Caki2 (cell line): ENCODE data around the gene STK17B. TPM values are rescaled to one million over a fixed set of nuclear protein-coding genes. Genes with fewer than 3 reads are reported as not detected.

Experiments used
- DNase-seq: peaks from one replicate; pipeline ENCODE4 v3.0.0-alpha.2; 2015; ENCODE audit warnings: low read depth
- in situ Hi-C: cut with HindIII; loops from 2 replicates; pipeline ENCODE4 v1.10.0; 2016; ENCODE audit warnings: low sequenced_read_pairs, low pct_unique_long_range_greater_than_20kb, mixed read lengths
- total RNA-seq: library from RNA; depleted of rRNA; stranded (reverse); fragments of >200 nt; shearing (Covaris generic); gene quantifications from 2 replicates; pipeline ENCODE4 v1.2.3, GENCODE V29; 2014; ENCODE audit warnings: low replicate concordance

STK17B gene
- total RNA-seq, 1 experiment from 2014 or later = 12.2 TPM

DNA sequence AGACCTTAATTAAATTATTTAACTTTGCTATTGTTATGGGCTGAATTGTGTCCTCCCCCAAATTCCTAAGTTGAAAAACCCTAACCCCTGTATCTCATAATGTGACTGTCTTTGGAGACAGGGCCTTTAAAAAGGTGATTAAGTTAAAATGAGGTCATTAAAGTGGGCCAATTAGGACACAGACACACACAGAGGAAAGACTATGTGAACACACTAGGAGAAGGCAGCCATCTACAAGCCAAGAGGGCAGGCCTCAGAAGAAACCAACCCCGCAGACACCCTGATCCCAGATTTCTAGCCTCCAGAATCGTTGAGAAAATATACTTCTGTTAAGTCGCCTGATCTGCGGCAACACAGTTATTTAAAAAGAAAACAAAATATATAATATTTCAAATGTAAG is 6.4 kb downstream of the STK17B start:
- in situ Hi-C loops = no loop called here

DNA sequence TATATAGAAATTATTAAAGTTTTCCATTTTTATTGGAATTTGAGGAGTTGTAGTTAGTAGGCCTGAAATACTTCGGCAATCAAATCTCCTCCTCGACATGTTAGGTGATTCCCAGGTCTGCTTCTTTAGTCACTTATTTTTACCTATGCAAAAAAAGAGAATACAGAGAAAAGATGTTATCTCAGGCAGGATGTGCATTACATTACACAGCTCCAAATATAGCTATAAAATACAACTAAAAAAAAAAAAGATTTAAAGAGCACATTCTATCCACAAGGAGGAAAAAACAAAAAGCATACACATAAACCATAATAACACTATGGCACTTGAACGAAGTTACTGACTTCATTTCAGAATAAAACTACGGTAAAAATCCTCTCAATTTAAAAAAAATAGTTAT is 8.1 kb downstream of the STK17B start:
- DNase-seq = no peak
- in situ Hi-C loops = no loop called here

More for the DNA sequence above, 6.4 kb downstream of the STK17B start:
- no peak for DNase-seq

DNA sequence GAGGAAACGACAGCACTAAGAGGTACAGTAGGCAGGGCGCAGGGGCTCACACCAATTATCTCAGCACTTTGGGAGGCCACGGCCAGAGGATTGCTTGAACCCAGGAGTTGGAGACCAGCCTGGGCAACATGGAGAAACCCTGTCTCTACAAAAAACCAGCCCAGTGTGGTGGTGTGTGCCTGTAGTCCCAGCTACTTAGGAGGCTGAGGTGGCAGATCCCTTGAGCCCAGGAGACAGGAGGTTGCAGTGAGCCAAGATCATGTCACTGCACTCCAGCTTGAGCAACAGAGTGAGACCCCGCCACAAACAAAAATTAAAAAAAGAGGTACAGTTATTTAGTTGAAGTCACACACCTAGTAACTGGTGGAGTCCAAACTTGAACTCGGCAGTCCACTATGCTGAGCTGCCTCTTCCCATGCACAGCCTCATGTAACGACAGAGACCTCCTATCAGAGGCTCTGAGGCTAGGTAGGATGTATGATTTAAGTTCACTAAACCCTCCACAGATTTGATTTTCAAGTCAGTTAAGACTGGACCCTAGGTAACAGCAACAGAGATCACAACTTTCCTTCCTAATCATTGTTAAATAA is 8.7 kb downstream of the STK17B start:
- in situ Hi-C loops = no loop called here

DNA sequence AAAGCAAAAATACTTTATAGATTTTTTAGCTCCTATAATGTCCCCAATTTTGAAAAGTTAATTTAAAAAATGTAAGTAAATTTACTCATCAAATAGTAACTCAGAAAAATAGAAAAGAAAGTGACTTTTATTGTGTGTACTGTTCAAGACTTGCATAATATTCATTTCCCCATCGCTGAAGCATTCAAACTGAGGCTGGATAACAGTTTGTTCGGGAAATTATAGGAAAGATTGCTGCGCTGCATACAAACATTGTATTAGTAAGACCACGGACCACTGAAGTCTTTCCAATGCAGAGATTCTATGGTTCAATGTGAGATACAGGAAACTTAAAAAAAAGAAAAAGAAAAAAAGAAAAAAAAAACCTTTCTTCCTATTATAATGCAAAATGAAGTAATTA is 10.4 kb downstream of the STK17B start:
- in situ Hi-C loops = no loop called here

More for the DNA sequence above, 8.7 kb downstream of the STK17B start:
- no peak for DNase-seq

DNA sequence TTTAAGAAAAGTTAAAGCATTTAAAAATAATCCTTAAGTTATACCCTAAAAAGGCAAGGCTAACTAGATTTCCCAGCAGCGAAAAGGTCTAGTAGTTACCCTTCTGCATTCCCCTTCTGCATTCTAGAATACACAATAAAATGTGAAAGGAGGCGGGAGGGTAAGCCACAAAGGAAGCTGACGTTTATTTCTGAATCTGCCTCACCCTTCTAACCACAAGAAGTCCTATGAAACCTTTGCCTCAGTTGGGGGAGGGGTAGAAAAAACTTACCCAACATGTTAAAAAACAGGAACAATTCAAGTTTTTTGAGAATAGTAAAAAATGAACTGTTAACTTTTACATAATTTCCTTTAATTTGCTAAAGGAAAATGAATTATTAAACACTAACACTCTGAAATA is 11.3 kb downstream of the STK17B start:
- DNase-seq = peak; percentile 54
- in situ Hi-C loops = no loop called here

More for the DNA sequence above, 10.4 kb downstream of the STK17B start:
- no peak for DNase-seq

DNA sequence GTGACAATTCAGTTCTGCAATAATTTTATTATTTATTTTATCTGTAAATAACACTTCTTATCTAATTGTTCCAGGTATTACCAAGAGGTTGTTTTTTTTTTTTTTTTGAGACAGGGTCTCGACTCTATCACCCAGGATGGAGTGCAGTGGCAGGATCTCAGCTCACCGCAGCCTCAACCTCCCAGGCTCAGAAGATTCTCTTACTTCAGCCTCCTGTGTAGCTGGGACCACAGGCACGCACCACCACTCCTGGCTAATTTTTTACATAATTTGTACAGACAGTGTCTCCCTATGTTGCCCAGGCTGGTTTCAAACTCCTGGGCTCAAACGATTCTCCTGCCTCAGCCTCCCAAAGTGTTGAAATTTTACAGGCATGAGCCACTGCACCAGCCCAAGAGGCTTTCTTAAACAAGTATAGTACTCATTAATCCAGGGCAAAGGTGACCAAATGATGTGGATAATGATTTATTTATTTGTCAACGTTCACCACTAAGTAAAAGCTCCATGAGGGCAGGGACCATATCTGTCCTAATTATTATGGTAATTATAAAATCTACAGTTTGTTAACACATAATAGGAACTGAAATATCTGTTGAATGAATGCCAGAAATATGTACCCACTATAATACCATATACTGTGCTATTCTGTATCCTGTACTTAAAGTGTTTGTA is 12.0 kb downstream of the STK17B start:
- in situ Hi-C loops = no loop called here

DNA sequence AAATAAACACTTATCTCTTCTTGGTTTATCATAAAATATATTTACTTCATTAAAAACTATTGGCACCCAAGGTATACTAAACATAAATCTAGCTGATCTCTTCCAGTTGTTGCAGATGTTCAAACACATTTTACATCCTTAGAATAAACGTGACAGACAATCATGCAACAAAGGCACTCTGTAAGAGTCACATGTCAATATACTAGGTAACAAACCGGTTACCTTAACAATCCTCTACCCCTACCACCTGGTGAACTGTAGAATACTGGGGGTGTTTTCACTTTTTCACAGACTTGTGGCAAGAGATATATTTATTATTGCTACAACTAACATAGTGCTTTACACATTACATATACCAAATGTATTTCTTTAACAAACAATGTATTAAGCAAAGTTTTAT is 15.8 kb downstream of the STK17B start:
- in situ Hi-C loops = no loop called here

More for the DNA sequence above, 12.0 kb downstream of the STK17B start:
- no peak for DNase-seq

DNA sequence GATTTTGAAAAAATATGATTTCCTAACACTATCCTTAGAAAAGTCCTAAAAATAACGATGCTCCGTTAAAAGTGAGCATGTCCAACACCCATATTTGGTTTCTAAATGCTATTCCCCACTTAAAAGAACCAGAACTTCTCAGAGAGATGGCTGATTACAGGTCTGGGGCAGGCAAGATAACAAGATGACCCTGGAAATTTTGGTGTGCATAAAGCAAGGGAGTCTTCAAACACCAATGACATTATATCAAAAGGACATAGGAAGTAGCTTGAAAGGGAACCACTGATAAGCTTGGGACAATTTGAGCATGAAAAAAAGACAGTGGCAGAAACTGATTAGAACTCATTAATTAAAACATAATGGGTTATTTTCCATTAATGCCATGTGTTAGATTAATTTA is 17.9 kb downstream of the STK17B start:
- in situ Hi-C loops = no loop called here

More for the DNA sequence above, 15.8 kb downstream of the STK17B start:
- DNase-seq = no peak

DNA sequence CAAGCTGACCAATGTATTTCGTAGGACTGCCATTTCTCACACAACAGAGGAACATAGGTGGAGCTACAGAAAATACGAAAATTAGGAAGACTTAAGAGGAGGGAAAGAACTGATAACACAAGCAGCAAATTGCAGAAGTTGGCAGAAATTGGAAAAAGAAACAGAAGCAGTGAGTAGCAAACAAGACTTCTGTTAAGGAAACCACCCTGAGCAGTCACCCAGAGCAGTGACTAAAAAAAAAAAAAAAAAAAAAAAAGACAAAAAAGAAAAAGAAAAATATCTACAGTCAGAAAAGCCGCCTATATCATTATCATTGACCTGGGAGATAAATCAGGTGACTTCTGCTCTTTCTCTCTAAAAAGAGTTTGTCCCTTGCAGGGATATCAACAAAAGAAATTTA is 21.4 kb downstream of the STK17B start:
- in situ Hi-C loops = no loop called here

More for the DNA sequence above, 17.9 kb downstream of the STK17B start:
- DNase-seq = no peak

DNA sequence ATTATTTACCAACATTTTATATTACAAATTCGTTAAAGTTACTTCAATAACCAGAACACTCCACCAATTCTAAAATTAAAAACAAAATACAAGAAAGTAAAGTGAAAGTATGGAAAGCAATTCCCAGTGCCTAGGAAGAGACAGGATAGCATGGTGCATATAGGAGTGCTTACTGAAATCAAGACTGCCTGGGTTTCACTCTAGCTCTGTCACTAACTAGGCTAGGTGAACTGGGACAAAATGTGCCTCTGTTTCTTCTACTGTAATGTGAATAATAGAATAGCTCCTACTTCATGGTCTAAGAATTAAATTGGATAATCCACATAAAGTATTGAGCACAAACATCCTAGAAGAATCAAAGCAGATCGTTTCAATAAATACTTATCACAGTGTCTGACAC is 22.6 kb downstream of the STK17B start:
- no peak for DNase-seq
- in situ Hi-C loops = no loop called here

More for the DNA sequence above, 21.4 kb downstream of the STK17B start:
- no peak for DNase-seq

DNA sequence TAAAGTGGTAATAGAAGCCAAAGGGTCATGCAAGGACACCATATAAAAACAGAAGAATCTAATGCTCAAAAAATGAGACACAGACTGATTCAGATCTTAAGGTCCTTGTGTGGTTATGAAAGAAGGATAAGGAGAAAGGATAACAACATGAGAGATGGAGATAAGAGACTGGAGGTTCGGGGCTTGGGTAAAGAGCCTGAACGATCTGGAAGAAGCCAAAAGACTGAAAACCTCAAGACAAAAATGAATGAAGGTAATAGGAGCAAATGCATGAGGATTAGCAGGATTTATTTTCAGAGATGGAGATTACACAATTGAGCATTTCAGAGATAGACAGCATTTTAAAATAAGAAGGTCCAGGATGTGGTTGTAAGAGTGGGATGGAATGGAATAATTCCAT is 26.1 kb downstream of the STK17B start:
- in situ Hi-C loops = no loop called here

DNA sequence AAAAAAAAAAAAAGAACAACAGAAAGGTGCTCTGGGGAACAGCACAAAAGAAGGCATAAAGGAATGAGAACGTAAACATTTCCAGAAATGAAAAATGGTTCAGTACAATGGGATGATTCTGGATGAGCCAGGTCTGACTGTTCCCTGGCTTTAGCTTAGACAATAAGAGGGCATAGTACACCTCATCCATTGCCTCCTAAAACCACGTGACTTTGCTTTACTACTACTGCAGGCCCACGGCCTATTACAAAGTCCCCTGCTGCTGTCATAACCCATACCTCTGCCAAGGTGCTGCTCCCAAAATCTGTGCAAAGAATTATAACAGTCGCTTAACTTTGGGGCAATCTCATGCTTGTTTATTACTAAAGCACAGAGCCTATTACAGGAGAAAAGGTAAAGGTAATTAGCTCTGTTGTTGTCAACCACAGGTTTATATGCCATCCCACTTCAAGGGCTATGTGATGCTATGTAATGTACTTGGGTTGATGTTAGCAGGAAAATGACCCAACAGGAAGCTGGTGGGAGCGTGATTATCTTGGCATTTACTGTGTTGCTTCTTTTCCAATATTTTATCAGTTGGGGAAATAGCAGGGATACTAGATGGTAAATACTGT is 26.8 kb downstream of the STK17B start:
- in situ Hi-C loops = no loop called here
- DNase-seq = no peak

More for the DNA sequence above, 26.1 kb downstream of the STK17B start:
- no peak for DNase-seq

DNA sequence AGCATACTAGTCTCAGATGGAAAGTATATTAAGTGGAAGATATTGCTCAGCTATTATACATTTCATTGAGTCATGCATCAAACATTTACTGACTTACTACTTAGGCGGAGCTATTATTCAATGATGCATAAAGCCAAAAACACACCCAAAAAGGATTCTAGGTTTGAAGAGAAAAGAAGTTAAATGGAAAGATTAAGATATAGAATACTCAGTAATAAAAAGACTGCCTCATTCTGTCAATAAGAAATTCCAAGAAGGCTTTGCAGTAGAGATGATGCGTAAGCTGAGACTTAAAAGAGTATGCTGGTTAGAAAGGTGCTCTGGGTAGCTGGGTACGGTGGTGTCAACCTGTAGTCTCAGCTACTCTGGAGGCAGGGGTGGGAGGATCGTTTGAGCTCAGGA is 27.6 kb downstream of the STK17B start:
- DNase-seq = peak; percentile 22
- in situ Hi-C loops = no loop called here

DNA sequence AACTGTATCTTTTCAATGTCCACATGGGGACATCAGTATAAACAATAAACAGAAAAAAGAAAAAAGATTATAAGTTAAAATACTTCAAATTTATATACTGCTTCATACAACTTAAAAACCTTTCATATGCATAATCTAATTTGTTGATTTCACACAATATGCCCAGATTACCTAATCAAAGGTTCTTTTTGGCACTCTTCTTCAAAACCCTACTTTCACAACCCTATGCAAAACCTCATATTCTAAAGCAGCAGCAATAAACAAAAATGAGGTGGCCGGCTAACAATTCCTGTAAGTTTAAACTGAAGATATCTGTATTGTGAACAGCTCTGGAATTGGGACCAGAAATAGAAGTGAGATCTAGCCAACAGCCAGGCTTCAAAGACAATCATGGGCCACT is 28.6 kb downstream of the STK17B start:
- in situ Hi-C loops = no loop called here
- DNase-seq = no peak

DNA sequence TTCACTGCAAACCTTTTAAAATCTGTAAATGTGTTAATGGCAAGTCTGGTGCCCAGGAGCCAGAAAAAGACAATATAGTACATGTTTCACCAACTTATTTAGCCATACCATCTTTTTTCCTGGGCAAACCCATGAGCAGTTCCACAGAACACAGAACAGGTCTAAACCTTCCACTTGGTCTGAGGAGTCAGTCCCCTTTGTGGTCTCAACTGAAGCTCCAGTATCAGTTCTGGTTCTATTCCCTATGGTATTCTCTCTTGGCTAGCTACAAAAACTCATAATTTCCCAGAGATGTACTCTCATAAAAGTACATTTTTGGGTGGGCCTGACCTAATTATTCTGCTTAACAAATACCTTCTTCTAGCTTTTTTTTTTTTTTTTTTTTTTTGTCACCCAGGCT is 31.2 kb downstream of the STK17B start:
- DNase-seq = no peak
- in situ Hi-C loops = no loop called here

DNA sequence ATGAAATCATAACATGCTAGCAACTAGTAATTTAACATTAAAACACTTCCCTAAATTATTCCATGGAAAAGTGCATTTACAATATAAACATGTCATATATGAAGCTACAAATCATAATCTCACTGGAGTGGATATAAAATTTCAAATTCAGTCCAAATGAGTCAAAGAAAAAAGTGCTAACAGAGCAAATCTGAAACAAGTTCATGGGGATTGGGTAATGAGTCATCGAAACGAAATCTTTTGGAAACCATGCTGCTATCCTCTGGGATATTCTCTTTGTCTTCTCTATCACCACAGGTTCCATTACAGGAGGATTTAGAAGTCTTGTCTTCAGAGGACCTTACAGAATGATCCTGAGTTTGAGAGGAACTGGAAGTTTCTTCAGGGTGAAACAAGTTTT is 34.1 kb downstream of the STK17B start:
- in situ Hi-C loops = no loop called here

DNA sequence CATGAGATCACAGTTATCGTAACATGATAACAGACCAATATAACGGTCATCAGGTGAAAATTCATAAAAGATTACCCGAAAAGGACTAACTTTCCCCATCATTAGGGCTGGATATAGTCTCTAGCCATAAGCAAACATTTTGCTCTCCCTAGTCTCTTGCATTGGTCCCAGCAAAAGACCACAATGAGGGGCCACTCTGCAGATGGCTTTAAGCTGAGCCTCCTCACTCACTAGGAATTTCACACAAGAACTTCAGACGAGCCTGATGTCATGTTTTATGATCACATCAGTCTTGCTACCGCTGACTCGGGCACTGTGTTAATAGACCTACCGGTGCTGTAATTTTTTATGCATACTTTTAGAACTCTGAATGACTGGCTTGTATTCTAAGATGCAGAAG is 35.2 kb downstream of the STK17B start:
- DNase-seq = no peak
- in situ Hi-C loops = no loop called here

More for the DNA sequence above, 34.1 kb downstream of the STK17B start:
- no peak for DNase-seq

DNA sequence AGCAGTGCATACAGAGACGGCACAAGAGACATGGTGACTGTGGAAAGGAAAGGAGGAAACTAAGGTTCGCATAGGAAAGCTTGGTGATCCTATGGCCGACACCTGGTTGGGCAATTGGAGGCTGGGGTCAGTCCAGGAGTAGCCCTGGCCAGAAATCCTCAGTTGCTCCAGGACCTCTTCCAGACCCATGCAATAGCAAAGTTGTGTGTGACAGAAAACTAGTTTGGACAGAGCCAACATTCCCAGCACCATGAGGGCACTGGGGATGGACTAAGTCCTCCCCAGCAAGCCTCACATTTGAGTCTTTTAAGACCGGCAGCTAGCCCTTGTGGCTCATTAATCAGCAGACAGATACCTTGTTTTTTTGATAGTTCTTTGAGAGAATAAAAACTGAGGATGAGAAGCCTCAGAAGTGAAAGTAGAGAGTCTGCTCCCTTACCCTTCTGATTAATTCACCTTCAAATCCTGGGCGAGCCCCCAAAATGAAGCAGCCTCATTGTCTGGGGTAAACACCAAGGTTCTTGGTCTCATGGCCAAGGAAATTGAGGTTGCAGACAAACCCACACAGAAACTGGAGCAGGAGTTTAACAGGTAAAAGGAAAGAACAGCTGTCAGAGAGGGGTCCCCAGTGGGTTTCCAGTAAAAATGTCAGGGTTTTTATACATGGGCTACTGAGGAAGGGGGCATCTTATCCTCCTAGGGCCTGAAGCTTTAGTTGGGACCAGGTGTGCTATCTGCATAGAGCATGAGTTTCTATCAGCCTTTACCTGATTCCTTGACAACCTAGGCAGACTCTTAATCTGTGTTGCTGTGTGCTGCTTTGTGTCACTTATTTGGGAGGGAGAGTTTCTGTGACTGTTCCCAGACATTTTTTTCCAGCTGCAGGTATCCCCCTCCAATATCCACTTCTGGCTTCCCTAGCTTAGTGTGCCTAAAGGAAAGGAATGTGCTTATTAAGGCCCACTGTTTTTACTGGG is 39.1 kb downstream of the STK17B start:
- peak; percentile 39 for DNase-seq
- in situ Hi-C loops = no loop called here
